Activated effector memory CD4-positive, alpha-beta T cell treated with Interleukin-2 at 50 U/mL for 16 hours (primary cell): ENCODE data around the gene MGAT3.

Experiments used
- DNase-seq: peaks from one replicate; pipeline ENCODE4 v3.0.0-alpha.2; 2020

The MGAT3 gene

DNA sequence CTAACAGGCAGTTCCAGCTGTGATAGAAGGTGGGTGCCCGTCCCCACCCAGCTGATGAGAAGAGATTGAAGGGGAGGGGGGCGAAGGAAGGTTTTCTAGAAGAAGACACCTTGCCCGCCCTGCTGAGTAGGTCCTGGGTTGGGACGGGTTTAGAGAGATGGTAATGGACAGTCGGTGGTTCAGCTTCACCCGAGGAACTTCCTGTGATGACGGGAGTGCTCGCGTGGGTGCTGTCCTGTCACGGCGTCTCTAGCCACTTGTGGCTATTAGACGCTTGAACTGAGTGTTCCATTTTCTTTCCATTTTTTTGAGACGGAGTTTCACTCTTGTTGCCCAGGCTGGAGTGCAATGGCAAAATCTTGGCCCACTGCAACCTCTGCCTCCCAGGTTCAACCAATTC, 27.6 kb upstream of the MGAT3 start:
- DNase-seq, result no peak

DNA sequence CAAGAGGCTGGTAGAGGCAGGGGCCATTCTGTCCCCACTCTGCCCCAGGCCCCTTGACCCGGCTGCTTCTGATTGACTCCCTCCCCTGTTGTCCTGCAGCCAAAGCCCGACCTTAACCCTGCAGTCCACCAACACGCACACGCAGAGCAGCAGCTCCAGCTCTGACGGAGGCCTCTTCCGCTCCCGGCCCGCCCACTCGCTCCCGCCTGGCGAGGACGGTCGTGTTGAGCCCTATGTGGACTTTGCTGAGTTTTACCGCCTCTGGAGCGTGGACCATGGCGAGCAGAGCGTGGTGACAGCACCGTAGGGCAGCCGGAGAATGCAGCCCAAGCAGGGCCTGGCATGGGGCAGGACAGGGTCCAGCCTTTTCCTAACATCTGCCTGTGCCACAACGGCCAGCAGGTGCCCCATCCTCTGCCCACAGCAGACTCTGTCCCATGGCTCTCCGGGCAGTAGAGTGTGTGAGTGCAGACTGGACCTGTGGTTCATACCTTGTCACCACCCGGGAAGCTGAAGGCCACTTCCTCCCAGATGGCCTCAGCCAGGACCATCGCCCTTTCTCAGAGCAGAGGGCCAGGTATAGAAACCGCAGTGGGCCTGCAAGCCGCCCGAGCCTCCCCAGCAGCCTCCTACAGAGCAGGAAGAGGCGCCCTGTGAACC, 26.8 kb upstream of the MGAT3 start:
- no peak for DNase-seq

DNA sequence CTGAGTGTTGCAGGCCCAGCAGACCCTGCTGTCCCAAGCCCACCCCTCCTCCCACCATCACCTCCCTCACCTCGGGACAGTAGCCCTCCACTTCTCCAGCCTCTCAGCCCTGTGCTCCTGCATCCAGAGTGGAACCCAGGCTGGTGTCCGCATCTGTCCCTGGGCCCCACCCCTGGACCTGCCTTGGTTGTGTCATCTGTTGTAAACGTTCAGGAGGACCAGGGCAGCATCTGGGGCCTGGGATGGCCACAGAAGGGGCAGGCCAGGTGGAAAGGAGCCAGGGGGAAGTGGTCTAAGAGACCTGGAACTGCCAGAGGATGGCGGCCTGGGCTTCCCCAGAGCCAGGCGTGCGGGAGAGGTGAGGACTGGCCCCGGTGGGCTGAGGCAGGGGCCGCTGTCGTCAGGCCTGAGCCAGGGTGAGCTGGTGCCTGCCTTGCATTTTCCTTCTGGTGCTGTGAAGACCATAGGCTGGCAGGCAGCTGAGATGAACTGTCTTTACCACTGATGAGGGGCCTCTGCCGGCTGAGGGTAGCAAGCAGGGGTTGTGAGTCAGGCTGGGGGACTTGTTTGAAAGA, 26.1 kb upstream of the MGAT3 start:
- DNase-seq, result no peak

DNA sequence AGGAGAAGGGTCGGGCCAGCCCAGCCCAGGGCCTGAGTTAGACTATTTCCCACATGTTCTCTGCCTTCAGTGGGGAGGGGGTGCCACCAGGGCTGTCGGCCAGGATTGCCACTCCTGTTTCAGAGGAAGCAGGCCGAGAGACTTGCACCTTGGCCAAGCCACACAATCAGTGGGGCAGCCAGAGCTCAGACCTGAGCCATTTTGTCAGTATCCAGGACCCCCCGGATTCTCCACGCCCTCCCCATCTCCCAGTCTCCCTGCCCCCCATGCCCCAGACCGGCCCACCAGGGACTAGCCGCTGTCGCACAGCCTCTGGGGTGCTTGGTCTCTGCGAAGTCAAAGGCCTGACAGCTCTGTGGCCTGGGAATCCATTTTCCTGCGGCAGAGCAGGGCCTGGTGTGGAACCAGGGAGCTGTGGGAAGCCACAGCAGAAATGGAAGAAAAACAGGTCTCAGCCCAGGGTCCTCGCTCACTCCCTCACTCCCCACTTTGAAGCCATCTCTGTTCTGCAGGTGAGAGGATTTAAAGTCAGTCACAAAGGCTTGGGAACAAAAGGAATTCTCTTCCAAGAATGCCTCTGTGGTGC, 25.5 kb upstream of the MGAT3 start:
- DNase-seq, result no peak

DNA sequence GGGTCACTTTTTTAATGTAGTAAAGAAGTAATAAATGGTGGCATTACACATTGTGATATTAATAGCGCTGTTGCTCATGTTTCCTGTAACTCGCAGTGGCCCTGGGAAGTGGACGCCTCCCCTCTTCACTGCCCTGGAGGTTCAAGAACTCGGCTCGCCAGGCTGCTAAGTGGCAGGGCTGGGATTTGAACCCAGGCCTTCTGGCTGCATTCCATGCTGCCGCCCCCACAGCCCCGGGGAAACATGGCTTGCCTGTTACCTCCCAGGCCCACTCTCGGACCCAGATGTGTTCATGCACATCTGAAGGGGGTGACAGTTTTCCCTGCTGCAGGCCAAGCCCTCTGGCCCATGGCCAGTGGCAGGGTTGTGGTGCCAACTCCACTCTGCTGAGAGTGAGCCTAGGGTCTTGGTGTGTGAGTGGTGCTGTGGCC, 25.0 kb upstream of the MGAT3 start:
- DNase-seq, result no peak

DNA sequence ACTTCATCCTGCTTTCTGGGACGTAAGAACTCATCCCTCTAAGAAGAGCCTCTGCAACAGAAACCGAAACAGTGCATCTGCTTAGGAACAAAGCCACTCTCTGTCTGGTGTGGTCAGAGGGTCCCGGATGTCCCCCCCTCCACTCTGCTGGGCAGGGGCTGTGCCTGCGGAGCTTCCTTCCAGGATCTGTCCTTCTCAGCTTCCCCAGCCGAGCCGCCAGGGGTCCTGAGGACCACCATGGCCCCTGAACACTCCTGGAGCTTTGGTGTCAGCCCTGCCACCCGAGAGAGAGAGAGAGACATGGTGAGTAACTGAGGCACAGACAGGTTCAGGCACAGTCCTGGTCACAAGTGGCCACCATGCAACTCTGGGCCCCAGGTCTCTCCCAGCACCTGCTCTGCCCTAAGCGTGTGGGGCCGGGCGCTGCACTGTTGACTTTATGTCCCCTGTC, 24.4 kb upstream of the MGAT3 start:
- no peak for DNase-seq

DNA sequence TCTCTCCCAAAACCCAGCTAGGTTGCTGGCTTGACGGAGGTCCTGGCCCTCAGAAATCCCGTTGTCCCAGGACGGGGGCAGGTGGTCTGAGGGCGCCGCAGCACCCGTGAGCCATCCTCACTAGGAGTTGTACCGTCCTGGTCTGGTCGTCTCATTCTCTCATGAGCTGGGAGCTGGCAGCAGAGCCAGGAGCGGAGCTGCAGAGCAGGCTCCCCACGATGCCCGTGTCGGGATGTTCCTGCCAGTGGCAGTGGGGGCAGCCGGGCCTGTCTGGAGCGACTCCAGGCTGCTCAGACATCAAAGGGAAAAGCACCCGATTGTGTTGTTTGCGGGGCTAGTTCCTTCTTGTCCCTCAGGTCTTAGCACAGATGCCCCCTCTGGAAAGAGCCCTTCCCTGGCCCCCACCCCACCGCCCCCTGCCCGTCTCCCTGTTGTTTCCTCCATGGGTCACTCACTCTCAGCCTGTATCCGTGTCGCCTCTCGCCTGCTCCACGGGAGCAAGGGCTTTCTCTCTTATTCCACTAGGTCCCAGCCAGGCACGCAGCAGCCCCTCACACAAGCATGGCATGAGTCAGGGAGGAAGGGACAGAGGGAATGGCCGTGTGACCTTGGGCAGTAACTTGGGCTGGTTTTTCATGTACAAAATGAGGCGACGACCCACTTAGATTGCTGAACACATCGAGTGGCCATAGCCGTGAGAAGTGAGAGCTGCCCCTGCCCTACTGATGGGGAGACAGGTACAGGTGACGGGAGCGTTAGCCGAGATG, 23.2 kb upstream of the MGAT3 start:
- DNase-seq, result no peak

DNA sequence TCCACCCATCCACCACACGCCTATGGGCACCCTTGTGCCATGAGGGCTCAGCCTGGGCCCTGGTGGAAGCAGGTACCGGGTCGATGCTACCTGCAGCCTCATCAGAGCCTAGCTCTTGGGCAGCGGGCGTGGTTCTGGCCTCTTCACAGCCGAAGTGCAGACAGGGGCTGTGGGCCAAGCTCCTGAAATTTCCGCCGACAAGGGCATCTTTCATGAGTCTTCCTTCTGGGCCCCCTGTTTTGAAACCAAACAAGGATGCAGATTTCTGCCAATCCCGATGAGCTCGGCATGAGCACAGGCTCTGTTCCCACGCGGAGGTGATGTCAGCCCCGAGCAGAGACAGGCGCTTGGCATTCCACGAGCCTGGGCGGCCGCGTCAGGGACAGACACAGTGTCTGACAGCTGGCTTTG, 22.6 kb upstream of the MGAT3 start:
- DNase-seq, result no peak

DNA sequence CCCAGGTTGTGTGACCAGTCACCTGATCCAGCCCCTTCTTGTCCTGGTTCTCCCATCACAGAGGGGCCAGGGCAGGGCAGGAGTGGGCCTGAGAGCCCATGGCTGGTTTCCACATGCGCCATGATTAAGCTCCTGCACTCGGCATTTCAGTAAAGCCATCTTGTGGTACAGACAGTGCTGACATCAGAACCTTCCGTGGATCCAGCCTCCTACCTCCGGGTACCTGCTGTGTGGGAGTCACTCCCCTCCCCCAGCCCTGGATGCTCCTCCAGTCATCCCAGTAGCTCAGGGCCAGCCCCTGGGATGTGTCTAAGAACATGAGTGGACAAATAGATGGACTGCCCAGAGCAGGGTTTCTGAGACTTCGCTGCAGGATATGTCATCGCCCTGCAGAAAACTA, 22.1 kb upstream of the MGAT3 start:
- DNase-seq, result no peak

DNA sequence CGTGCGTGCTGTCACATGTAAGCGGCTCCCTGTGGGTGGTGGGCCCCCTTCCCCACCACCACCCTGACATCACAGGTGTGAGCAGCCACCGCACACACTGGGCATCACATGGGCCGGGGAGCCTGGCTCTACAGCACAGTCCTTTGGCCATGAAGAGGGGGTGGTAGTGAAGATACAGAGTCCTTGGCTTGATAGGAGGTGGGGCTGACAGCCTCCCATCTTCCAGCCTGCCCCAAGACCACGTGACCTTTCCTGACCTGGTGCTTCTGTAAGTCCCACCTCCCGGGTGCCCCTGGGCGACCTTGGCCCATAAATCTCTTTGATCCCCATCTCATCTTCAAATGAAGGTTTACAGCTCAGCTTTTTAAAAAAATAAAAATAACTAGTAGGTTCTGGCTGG, 21.2 kb upstream of the MGAT3 start:
- no peak for DNase-seq

DNA sequence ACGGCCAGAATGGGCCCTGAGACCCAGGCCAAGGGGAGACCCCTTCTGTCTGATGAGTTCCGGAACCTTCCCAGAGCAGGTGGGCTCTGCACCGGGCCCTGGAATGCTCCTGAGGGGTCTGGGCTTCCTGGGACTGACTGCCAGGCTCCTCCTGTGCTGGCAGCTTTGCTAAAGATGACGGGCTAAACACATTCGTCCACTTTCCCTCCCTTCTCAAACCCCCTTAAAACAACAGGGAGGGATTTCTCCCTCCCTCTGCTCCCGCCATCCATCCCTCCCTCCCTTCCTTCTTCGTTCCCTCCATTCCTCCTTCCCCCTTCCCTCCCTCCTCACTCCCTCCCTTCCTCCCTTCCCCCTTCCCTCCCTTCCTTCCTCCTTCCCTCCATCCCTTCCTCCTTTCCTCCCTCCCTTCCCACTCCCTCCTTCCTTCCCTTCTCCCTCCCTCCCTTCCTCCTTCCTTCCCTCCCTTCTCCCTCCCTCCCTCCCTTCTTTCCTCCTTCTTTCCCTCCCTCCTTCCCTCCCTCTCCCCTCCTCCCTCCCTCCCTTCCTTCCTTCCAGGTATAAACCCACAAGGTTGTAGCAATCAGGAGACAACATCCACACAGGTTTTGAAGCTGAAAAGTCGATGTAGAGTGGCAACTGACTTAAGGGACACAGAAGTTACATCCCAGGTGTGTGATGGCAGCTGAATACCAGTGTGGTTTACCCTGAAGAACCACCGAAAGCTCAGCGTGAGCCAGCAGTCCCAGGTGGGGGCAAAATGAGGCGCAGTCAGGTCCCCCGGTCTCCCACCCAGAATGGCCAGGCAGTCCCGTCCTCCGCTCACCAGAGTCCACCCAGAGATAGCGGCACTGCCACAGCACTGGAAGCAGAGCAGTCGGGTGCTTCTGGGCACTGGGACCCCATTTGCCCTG, 18.8 kb upstream of the MGAT3 start:
- no peak for DNase-seq

DNA sequence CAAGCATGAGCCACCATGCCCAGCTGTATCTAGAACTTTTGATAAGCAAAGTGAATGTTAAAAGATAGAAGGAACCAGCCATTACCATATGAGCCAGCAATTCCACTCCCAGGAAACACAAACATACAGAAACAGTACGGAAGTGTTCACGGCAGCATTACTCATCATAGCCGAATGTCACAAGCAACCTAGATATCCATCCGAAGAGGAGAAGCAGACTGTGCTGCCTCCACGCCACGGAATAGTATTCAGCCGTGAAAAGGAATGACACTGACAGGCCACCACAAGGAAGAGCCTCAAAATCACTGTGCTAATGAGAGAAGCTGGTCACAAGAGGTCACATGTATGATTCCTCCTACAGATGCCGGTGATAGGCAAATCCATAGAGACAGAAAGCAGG, 17.6 kb upstream of the MGAT3 start:
- DNase-seq, result no peak

DNA sequence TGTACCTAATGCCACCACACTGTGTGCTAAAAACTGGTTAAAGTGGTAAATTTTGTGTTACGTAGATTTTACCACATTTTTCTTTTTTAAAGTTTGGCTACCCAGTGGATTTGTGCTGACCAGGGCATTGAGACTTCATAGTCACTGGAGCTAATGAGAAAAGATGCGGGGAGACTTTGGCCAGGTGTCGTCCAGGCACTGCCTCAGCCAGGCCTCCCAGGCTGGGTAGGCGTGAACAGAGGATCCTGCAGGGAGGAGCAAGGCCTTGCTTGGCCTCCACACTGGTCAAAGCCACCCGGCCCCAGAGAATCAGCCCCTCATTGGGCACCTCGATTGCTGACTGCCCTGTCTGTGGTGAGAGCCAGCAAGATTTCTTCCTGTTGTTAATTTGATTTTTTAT, 13.4 kb upstream of the MGAT3 start:
- DNase-seq, result no peak

DNA sequence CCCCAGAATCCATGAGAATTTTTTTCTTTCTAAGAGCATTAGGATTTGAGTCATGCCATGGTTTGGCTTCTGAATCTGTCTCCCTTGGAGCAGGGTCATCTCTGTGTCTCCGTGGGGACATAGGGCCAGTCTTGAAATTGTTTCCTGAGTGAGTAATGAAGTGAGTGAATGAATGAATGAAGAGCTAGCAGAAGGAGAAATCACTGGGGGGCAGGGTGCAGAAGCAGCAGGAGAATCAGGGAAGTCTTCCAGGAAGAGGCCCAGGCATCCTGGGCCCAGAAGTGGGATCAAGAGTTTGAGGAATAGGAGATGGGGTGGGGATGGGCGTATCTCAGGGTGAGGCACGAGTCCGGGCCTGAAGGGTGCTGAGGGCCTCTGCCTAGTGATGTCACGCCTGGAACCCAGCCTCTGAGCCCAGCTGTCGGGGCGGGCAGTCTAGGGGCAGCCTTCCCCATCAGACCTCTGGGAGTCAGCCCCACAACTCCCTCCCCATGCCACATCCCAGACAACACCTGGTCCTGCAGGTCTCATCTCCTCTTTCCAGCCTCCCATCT, 12.5 kb upstream of the MGAT3 start:
- no peak for DNase-seq

DNA sequence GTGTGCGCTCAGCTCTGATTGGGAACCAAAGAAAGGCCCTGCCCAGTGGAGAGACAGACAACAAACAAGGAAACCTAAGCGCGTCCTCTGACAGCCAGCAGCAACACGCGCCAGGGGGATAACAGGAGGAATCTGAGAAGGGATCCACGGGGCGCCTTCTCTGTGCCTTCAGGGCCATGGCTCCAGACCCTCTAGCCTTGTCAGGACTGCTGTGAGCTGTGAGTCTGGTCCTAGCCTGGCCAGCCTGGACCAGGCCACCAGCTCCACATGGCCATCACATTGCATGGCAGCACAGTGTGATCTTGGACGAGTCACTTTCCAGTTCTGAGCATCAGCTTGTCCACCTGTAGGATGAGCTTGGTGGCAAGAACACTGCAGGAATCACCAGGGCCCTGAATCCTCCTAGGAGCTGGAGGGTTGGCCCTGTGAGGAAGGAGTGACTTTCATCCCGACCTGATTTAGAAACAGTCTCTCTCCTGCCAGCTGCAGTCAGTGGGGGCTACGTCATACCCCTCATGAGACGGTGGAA, 11.8 kb upstream of the MGAT3 start:
- no peak for DNase-seq

DNA sequence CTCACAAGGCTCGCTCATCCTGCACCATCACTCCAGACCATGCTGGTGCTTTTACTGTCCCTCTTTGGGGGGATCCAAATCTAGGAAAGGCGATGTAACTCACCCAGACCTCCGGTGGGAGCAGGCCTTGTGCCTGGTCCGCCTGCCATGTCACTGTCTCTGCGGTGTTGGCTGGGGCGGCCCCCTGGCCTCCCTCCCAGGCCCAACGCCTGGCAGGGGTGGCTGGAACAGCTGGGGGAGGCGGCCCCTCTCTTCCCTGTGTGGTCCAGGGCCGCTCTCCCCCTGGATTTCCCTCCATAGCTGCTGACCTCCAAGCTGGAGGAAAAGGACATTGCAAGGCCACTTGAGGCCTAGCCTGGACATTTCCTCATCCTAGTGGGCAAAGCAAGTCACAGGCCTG, 11.1 kb upstream of the MGAT3 start:
- no peak for DNase-seq

DNA sequence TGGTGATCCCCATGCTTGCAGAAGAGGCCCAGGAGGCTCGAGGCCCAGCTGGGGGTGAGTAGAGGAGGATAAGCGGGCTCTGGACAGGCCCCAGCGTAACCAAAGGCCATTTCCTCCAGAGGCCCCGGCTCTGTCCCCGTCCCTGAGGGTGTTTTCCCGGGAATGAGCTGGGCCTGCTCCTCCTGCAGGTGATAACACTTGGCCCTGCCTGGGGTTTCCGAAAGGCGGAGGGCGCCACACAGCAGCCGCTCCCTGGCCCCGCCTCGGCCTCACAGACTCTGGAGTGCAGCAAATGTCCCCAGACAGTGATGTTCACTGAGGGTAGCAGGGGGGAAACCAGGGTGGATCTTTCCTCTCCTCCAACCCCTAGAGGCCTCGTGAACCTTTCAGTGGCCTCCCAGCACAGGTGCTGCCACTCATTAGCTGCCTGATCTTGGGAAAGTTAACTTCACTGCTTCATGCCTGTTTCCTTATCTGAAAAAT, 10.5 kb upstream of the MGAT3 start:
- DNase-seq, result no peak

DNA sequence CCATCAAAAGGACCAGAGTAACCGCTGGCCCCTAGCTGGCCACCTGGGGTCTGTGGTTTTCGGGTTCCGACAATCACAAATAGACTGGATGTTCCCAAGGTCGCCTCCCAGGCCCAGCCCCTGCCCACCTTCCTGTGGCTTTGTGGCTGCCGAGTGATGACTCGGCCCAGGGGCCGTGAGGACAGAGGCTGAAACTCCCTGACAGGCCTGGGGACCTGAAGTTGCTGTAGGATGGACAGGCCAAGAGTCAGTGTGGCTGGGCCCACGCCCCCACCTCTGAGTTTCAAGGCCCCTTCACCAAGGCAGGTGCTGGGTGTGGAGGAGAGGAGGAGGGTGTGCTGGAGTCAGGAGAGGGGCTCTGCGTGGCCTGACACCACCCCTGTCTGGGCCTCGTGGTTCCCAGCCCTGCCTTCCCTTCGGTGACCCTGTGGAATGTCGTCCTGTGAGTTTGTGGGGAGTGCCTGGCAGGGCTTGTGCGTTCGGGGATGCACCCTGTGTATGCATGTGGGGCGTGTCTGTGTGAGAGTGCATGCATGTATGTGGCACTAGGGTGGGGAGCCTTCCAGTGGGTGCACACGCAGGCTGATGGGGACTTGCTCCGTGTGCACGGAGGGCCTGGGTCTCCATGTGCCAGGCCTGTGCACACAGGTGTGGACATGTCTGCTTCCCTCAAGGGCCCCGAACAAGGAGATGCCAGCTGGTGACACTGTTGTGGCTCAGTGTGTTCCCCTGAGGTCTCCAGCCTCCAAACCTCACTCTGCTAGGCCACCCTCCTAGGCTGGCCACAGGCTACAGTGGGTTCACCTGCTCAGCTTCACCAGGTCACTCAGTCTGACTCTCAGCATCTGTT, 8.4 kb upstream of the MGAT3 start:
- no peak for DNase-seq

DNA sequence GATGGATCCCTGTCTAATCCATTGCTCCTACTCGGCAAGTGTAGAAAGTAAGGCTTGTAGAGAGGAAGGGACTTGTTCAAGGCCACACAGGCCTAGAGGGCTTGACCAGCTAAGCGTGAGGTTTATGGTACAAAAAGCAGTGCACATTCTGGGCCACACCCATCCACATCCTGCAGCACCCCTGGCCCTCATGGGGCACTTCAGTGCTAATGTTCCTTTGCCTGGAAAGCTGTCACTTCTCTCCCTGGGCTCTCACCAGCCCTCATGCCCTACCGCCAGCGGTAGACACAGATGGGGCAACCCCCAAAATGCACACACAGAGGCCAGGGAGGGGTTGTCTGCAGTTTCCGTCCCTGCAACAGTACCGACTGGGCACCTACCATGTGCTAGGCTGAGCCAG, 7.1 kb upstream of the MGAT3 start:
- DNase-seq, result no peak

DNA sequence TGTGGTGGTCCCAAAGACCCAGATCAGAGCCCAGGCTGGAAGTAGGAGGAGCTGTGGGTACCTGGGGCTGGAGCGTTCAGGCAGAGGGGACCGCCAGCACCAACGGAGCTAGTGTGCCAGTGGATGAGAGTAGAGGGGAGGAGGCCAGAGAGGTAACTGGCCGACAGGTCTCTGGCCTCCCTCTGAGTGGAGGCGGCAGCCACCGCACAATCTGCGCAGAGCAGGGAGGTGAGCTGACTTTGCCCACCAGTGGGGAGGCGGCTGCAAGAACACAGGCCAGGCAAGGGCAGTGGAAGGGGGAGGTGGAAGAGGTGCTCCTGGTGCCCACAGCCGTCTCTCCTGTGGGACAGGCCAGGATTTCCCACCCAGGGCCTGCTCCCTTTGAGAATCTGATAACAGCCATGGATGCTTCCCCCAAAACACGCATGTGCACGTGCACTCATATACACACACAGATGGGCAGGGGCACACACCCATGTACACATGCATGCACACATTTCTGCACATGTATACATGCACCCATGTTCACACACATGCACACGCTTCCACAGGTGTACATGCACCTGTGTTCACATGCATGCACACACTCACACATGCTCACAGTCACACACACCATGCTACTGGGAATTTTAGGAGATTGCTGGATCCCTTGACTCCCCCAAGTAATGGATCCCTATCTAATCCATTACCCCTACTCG, 6.4 kb upstream of the MGAT3 start:
- DNase-seq, result no peak

DNA sequence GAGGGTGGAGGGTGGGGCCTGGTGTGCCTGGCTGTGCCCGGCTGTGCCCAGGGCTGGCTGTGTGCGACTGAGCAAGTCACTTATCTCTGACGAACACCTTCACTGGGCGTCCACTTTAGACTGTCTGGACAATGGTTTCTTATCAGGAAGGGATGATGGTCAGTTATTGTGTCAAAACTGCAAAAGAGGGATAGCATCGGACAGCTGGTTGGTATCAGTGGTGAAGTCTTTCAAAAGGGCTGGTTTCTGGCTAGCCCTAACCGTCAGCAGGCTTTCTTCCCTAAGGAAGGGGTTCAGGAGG, 4.1 kb upstream of the MGAT3 start:
- DNase-seq, result no peak
